Heart left ventricle (tissue), 16 donors: ENCODE results near the gene SELENON. TPM values are rescaled to one million over a fixed set of nuclear protein-coding genes. Genes with fewer than 3 reads are reported as not detected.

Experiments
- ATAC-seq, 4 donors: fragments of 200-7000 bp; cut with Tn5 transposase; one replicate each; pipeline ENCODE4 v1.9.1; 2020 to 2022; ENCODE audit warnings: moderate library complexity in 4 of 4, mild to moderate bottlenecking in 3 of 4, moderate number of reproducible peaks in 1 of 4
- DNase-seq, 5 donors: peaks; one replicate each; pipeline ENCODE4 v3.0.0-alpha.2; 2020
- H3K27ac ChIP-seq, 12 donors: fragments of 200-600 bp; sonication (generic) in 4 of 12; one replicate each; pipeline versions ENCODE4 v1.5.0 to v1.8.0; 2016 to 2022; ENCODE audit warnings: mild to moderate bottlenecking in 2 of 12
- H3K27me3 ChIP-seq, 9 donors: fragments of 200-600 bp; sonication (generic) in 2 of 9; one replicate each; pipeline versions ENCODE4 v1.5.1 to v1.8.0; 2016 to 2022; ENCODE audit warnings: mild to moderate bottlenecking in 3 of 9
- H3K36me3 ChIP-seq, 9 donors: fragments of 200-600 bp; sonication (generic) in 2 of 9; one replicate each; pipeline versions ENCODE4 v1.5.0 to v1.8.0; 2018 to 2022; ENCODE audit warnings: mild to moderate bottlenecking in 2 of 9
- H3K4me1 ChIP-seq, 12 donors: fragments of 200-600 bp; sonication (generic) in 4 of 12; one replicate each; pipeline versions ENCODE4 v1.5.0 to v1.8.0; 2016 to 2022; ENCODE audit warnings: mild to moderate bottlenecking in 3 of 12
- H3K4me3 ChIP-seq, 12 donors: fragments of 200-600 bp; sonication (generic) in 4 of 12; one replicate each; pipeline versions ENCODE4 v1.5.0 to v1.8.0; 2017 to 2022; ENCODE audit warnings: mild to moderate bottlenecking in 9 of 12, moderate library complexity in 4 of 12
- H3K9me3 ChIP-seq, 12 donors: fragments of 200-600 bp; sonication (generic) in 4 of 12; one replicate each; pipeline versions ENCODE4 v1.5.0 to v1.8.0; 2016 to 2022; ENCODE audit warnings: mild to moderate bottlenecking in 1 of 12
- POLR2A ChIP-seq, 2 donors: fragments of 450-650 bp; IDR thresholded peaks; one replicate each; pipeline ENCODE4 v1.6.1; 2017; ENCODE audit warnings: antibody characterized with exemption in 2 of 2, mild to moderate bottlenecking in 2 of 2, moderate library complexity in 2 of 2
- WGBS, 4 donors: extraction: QIAGEN DNeasy Blood & Tissue Kit in 2 of 4; methylation state at CpG; one replicate each; pipeline versions ENCODE4 v1.1.5 to v1.1.7; 2013 to 2018; 5-methylcytosine and 5-hydroxymethylcytosine counted together
- intact Hi-C, 10 donors: fragments of 100-400 bp; cut with DNase I; formaldehyde crosslinking; loops; one replicate each; pipeline versions ENCODE4 v1.11.1 to v1.14.2; 2022
- polyA plus RNA-seq, 2 donors: library from polyadenylated mRNA; stranded (reverse); fragments of 200-250 nt; gene quantifications; one replicate each; pipeline ENCODE4 v1.2.3, GENCODE V29; 2013
- total RNA-seq, 9 donors: library from RNA; depleted of rRNA in 2 of 9; stranded (reverse); fragments of >200 nt in 2 of 9; fragmentation: NEBNext Ultra II Directional in 3 of 9; extraction: Animal tissue kit (Norgen Biotek cat#: 25700) in 3 of 9; gene quantifications; one replicate each; pipeline versions ENCODE4 v1.1.0 to v1.2.4, GENCODE V29; 2016 to 2023
- TF ChIP-seq, protein P1 (sequence below), 12 donors: fragments of 200-600 bp; sonication (generic) in 4 of 12; IDR thresholded peaks; one replicate each; pipeline versions ENCODE4 v1.5.0 to v1.8.0; 2018 to 2022; ENCODE audit warnings: antibody characterized with exemption in 12 of 12, mild to moderate bottlenecking in 5 of 12
- donor health status: ischemic (EF 13 %, LVEDD 7.1; RV severe dilation, severe dysfunction).
- donor health status: healthy with polysubstance abuse.
- donor health status: DM: no; HTN: yes; CAD: no.
- donor health status: DM: no; HTN: no; CAD: no.
- donor health status: ischemic (EF 25% LVEDD 6.9; RV normal size, moderate dysfunction).
- donor health status: ischemic (EF 25% LVEDD 5.7; RV mildly dilated, moderate dysfunction).
- donor health status: healthy.
- donor health status: DM: yes; HTN: yes; CAD: no.
- donor health status: ischemic (EF 35%, LVEDD 5.7; RV mildly dilated, moderate dysfunction).
- donor health status: nonischemic (EF 11% LVEDD 7.7; RV severe dilation, severe dysfunction).
- donor health status: DM: yes; HTN: yes; CAD: no.
- donor health status: PGD.
- donor health status: ischemic (EF 29% LVEDD 5.4; RV normal size, mild dysfunction).
- donor health status: nonischemic (EF 23%, LVEDD 6.1; RV moderate dilation, normal function).

SELENON gene
- total and polyA plus RNA-seq, 11 donors, result 28.9 to 92.3 (median 48.5) TPM

DNA sequence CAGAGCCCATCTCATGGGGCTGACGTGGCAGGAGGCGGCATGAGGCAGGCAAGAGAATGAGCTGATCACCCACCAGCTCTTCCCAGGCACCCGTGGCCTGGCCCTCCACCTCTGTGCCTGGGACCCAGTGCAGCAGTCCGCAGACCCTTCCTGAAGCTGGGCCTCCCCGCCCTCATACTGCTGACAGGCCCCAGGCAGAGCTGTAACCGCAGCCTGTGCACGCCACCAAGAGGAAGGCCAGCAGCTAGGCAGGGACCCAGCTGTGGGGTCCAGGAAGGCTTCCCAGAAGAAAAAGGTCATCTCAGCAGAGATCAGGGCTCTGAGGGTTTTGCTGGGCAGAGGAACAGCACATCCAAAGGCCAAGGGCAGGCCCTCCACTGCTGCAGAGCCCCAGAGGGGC is 9.9 kb downstream of the SELENON start:
- DNase-seq (peak in 1 of 5 donors; percentile 52), ATAC-seq (no peak)
- H3K4me3 ChIP-seq, result no peak overlapping the region
- no peaks in the 10 kb centered on the region for H3K27me3 ChIP-seq
- H3K9me3 ChIP-seq, result no peaks in the 10 kb centered on the region
- H3K36me3 ChIP-seq, result peaks cover 0 to 82% (median 63%) of the 10 kb centered on the region in 9 donors
- intact Hi-C loops, result loop anchor here in 6 of 10 donors (5.0 to 10.0 kb wide), 8 partner anchors 198 to 565 kb away; partner anchors contain the start of genes RSRP1 (in 2 of the 6) and RHCE (in 1 of the 6)
- WGBS, 4 donors, result 85 to 93% (median 90%) methylated on average over 6 to 7 of the region's 7 CpGs
- TF ChIP-seq, protein P1, sequence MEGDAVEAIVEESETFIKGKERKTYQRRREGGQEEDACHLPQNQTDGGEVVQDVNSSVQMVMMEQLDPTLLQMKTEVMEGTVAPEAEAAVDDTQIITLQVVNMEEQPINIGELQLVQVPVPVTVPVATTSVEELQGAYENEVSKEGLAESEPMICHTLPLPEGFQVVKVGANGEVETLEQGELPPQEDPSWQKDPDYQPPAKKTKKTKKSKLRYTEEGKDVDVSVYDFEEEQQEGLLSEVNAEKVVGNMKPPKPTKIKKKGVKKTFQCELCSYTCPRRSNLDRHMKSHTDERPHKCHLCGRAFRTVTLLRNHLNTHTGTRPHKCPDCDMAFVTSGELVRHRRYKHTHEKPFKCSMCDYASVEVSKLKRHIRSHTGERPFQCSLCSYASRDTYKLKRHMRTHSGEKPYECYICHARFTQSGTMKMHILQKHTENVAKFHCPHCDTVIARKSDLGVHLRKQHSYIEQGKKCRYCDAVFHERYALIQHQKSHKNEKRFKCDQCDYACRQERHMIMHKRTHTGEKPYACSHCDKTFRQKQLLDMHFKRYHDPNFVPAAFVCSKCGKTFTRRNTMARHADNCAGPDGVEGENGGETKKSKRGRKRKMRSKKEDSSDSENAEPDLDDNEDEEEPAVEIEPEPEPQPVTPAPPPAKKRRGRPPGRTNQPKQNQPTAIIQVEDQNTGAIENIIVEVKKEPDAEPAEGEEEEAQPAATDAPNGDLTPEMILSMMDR (IDR thresholded peaks at IDR 0.05), result no peak
- no peak for TF ChIP-seq POLR2A (IDR thresholded peaks at IDR 0.05)
- H3K27ac ChIP-seq, result peak overlapping the region in 1 of 12 donors; percentile 6
- peaks cover 5 to 52% (median 39%) of the 10 kb centered on the region in 12 donors for H3K4me1 ChIP-seq

DNA sequence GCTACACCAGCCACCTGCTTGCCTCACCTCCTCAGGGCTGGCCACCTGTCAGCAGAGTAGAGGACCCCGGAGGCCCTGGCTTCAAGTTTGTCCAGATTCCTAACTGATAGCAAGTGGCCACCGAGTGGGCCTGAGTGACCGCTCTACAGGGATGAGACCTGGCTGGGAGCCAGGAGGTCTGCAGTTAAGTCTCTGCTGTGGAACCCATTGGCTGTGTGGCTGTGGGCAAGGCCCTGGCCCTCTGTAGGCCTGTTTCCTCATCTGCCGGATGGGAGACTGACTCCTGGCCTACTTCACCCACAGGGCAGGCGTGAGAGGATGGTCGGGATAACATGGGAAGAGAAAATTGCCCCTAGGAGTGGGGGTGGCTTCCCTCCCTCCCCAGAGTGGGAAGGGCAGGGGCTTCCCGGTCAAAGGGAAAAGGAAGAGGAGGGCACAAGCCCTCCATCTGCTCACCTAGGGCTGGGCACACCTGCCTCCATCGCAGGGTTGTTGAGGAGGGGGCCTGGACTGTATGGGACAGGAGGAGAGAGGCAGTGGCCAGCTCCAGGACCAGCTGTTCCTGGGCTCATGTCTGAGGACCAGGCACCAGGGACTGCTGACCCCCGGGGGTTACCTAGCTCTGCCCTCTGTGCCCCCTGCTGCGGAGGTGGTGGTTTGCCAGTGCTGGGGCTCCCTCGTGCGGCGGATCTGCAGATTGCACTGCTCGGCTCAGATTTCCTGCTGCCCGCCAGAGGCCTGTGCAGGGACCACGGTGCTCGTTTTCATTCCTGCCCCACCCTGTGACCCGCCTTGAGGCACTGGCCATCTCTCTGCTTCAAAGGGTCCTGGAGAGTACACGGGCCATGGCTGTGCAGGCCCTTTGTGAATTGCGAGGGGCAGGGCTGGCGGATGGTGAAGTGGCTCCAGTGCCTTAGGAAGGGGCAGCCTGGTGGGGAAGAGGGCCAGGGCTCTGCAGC is 10.6 kb downstream of the SELENON start:
- intact Hi-C loops, result loop anchor here in 6 of 10 donors (5.0 to 10.0 kb wide), 5 partner anchors 198 to 566 kb away; partner anchors contain the start of gene RSRP1 (in 1 of the 6)
- Histone ChIP-seq H3K9me3 (no peaks in the 10 kb centered on the region), H3K36me3 (peaks cover 0 to 82% (median 69%) of the 10 kb centered on the region in 9 donors), H3K4me1 (peaks cover 0 to 45% (median 32%) of the 10 kb centered on the region in 12 donors), H3K4me3 (no peak overlapping the region), H3K27me3 (no peaks in the 10 kb centered on the region), H3K27ac (peak overlapping the region in 1 of 12 donors; percentile 6)
- WGBS, 4 donors, result 30 to 40% (median 34%) methylated on average over 19 to 21 of the region's 21 CpGs
- DNase-seq (peak; percentile 61 to 87 (median 73)), ATAC-seq (peak; percentile 27 to 63 (median 46))
- TF ChIP-seq POLR2A (IDR thresholded peaks at IDR 0.05), result no peak
- TF ChIP-seq, protein P1 (IDR thresholded peaks at IDR 0.05), result peak; percentile 84 to 94 (median 89)

DNA sequence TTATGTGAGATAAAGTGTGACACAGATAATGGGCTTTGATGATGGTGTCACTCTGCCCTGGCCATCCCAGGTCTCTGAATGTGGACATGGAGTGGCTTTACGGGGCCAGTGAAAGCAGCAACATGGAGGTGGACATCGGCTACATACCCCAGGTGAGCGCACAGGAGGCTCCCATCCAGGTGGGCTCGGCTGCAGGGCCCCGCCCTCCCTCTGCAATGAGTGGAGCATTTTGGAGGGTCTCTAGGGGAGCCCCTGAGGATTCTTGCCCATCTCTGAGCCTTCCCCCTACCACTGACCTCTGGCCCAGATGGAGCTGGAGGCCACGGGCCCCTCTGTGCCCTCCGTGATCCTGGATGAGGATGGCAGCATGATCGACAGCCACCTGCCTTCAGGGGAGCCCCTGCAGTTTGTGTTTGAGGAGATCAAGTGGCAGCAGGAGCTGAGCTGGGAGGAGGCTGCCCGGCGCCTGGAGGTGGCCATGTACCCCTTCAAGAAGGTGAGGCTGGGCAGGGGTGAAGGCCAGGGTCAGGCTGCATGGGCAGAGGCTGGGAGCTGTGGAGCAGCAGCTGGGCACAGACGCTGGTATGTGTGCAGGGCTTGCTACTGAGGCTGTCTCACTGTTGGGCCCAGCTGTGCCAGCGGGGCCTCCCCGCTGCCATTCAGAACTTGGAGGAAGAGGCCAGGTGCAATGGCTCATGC is 11.5 kb downstream of the SELENON start:
- DNase-seq (no peak), ATAC-seq (no peak)
- H3K9me3 ChIP-seq, result no peaks in the 10 kb centered on the region
- TF ChIP-seq, protein P1 (IDR thresholded peaks at IDR 0.05), result no peak
- TF ChIP-seq POLR2A (IDR thresholded peaks at IDR 0.05), result no peak
- peaks cover 0 to 36% (median 23%) of the 10 kb centered on the region in 12 donors for H3K4me1 ChIP-seq
- intact Hi-C loops, result loop anchor here in 6 of 10 donors (5.0 to 10.0 kb wide), 5 partner anchors 199 to 567 kb away; partner anchors contain the start of gene RSRP1 (in 1 of the 6)
- H3K36me3 ChIP-seq, result peaks cover 0 to 91% (median 76%) of the 10 kb centered on the region in 9 donors
- H3K27me3 ChIP-seq, result no peaks in the 10 kb centered on the region
- WGBS, 4 donors, result 88 to 96% (median 93%) methylated on average over 12 to 13 of the region's 13 CpGs
- H3K4me3 ChIP-seq, result no peak overlapping the region
- H3K27ac ChIP-seq, result no peak overlapping the region
